NOMO-1 treated with DMSO at 0.1 percent for 48 hours (cell line): Measurements from ENCODE around the gene FBN2.

Experiments
- DNase-seq: peaks from one replicate; lab custom pipeline; 2025; ENCODE audit not compliant: unreplicated experiment; lab: John Stamatoyannopoulos, UW

FBN2 gene

GRCh38 chr5:128216860-128217531 is 321.0 kb downstream of the FBN2 start:
- no peak for DNase-seq

GRCh38 chr5:128216285-128216684 is 321.8 kb downstream of the FBN2 start:
- DNase-seq, result no peak

- no peak for DNase-seq
Measured at GRCh38 chr5:128213833-128214232, 324.2 kb downstream of the FBN2 start.

- peak; percentile 53 for DNase-seq
Measured at GRCh38 chr5:128213340-128213739, 324.7 kb downstream of the FBN2 start.

- DNase-seq, result no peak
Measured at GRCh38 chr5:128212191-128212806, 325.7 kb downstream of the FBN2 start.

GRCh38 chr5:128208436-128208835 is 329.6 kb downstream of the FBN2 start:
- DNase-seq, result no peak
